A172 (cell line): Measurements from ENCODE around the gene CDC42EP3. TPM values are rescaled to one million over a fixed set of nuclear protein-coding genes. Genes with fewer than 3 reads are reported as not detected.

Experiments used
- DNase-seq: peaks from one replicate; pipeline ENCODE4 v3.0.0-alpha.2; 2015; ENCODE audit warnings: low spot score
- total RNA-seq: library from RNA; depleted of rRNA; stranded (reverse); fragments of >200 nt; shearing (Covaris generic); gene quantifications from 2 replicates; pipeline ENCODE4 v1.2.3, GENCODE V29; 2014

The CDC42EP3 gene
- total RNA-seq, 1 experiment from 2014 or later = 71.5 TPM

DNA sequence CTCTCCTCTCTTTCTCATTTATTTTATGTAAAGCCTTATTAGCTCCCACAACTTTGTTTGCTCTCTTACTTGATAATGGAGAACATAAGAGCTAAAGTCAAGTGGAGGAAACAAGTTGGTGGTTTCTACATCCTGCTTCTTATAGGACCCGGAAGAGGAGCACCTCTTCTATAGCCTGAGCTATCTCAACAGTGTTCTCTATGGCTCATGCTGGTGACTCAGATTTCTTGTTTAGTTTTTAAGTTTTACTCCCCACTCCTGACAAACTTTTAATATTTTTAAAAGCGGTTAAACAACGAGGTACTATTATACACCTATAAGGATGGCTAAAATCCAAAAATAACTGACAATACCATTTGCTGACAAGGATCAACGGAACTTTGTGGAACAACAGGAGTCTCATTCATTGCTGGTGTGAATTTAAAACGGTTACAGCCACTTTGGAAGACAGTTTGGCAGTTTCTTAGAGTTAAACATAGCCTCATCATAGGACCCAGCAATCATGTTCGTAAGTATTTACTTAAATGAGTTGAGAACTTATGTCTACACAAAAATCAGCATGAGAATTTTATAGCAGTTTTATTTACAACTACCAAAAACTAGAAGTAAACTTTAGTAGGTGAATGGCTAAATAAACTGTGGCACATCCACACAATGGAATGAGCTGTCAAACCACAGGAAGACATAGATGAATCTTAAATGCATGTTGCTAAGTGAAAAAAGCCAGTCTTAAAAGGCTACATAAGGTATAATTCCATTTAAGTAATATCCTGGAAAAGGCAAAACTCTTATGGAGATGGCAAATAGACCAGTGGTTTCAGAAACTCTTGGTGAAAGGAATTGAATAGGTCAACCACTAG is 12.7 kb upstream of the CDC42EP3 start:
- DNase-seq = peak; percentile 31

DNA sequence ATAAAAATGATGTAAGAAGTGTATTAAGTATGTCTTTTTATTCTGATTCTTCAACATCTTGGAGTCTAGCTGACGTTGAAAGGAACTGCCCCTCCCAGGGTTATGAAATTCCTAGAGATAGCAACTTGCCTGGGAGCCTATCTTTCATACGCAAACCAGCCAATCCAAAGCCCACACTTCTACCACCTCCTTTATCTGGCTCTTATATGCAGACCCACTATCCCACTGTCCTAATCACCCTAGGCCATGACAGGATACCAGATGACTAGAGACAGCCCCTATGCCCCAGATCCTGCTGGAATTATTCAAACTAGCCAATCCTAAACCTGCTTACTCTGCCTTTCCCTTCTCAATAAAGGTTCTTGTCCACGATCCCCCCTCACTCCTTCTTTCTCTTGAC is 11.8 kb upstream of the CDC42EP3 start:
- no peak for DNase-seq

DNA sequence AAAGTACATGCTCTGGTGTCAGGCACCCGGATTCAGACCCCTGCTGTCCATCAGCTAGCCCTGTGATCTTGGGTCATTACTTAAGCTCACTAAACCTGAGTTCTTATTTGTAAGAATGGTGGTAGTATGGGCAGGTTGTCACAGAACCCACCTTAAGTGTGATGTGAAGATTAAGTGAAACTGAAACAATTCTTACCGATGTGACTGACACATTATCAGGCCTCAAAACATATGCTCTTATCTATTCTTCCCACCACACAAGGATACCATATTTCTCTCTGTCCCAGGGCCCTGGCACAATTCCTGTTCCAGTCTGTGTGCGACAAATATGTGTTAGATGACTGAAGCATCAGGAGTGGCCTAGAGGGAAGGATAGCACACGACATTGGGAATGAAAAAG is 11.0 kb upstream of the CDC42EP3 start:
- DNase-seq = no peak

DNA sequence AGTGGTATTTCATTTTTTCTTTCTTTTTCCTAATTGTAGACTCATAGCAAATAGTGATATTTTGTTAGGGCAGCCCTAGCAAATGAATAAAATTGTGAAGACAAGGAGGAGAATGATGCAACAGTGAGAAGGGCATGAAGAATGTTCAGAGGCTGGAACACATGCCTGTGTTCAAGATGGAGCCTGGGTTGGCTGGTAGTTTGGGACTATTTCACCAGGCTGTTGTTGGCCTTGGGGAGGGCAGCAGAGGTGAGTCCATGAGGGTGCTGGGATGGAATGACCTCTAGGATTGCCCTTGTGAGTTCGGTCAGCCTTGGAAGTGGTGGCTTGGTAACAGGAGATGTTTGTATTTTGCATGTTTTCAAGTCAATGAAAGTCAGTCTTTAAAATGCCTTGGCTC is 10.1 kb upstream of the CDC42EP3 start:
- no peak for DNase-seq

DNA sequence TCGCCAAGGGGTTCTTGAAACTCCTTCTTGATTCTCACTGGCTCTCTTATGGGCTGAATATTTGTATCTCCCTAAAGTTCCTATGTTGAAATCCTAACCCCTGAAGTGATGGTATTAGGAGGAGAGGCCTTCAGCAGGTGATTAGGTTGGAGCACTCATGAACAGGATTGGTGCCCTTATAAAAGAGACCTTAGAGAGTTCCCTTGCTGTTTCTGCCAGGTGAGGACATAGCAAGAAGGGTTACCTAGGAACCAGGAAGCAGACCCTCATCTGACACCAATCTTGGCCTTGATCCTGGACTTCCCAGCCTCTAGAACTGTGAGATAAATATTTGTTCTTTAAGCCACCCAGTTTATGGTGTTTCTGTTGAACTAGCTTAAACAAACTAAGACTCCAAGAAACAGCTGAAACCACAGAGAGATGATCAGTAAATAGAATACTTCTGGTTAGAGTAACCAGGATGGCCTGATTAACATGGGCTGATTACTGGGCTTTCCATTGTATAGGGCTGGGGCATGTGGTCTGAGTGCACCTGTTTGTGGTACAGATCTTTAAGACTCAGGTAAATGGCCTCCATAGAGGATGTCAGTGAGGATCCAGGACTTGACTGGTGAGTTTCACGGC is 7.7 kb upstream of the CDC42EP3 start:
- no peak for DNase-seq

DNA sequence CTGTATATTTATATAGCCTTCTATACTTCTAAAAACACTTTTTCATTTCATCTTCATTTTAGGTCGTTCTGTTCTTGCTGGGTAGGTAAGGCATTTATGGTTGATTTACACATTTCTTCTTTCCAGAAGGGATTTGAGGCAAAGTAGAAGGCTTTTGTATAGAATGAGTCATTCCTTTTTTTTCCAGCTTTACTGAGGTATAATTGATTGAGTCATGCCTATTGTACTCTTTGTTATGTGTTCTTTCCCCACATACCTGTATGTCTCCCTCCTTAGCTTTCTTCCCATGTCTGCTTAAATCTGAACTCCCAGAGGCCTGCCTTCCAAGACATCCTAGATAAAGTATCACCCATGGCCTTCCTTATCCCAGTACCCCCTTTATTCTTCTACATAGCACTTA is 4.8 kb upstream of the CDC42EP3 start:
- DNase-seq = peak; percentile 84

DNA sequence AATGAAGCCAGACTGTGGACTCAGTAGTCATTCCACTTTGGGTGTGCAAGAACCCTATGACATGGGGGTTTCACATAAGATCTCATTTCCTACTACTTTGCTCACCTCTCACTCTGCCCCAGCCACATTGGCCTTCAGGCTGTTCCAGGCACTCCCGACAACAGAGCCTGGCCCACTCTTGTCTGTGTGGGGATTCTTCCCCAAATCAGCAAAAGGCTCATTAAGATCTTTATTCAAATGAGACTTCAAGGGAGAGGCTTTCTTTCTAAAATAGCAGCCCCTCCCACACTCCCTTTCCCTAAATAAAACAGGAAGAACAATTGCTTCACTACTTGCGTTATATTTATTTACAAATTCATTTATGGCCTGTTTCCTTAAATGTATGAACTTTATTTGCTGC is 3.5 kb upstream of the CDC42EP3 start:
- DNase-seq = no peak

DNA sequence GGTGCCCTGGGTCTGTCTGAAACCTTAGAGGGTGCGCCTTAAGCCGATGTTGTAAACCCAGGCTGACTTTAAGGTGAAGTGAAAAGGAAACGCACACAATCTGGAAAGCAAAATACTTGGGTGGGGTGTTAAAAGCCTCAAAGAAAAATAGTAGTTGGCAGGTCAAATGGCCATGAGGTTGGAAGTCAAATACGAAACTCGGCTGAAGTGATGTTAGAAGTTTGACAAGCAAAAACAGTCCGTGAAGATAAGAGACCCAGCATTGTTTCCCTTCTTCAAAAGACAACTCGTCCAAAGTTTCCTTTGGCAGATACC is 1.4 kb upstream of the CDC42EP3 start:
- no peak for DNase-seq

DNA sequence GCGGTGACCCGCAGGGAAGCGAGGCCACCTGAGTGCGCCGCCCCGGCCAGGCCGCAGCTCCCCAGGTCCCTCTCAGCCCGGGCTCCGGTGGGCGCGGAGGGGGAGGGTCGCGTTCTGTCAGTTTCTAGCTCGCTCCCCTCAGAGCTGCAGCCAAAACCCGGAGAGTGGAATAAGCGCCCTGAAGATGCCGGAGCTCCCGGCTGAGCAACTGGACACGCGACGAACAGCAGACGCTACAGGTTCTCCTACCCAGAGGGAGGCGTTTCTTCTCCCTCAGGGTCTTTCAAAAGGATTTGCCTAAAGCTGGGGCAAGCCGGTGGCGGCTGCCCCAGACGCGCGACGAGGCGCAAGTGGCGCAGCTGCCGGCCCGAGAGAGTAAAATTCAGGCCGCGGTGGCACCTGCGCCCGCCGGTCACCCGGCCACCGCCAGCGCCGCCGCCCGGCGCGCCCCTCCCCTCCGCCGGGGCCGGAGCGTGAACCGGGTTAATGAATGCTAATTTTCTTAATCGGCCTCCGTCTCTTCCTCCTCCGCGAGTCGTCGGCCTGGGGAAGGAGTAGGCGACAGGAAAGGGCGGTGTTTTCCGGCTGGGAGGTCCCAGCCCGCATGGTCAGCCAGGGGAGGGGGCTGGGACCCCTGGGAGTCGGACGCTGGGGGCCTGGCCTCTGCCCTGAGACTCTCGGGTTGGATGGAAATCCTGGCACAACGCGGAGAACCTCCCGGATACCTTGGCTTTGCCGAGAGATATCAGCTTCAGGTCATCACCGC is 845 bp upstream of the CDC42EP3 start:
- peak; percentile 85 for DNase-seq

DNA sequence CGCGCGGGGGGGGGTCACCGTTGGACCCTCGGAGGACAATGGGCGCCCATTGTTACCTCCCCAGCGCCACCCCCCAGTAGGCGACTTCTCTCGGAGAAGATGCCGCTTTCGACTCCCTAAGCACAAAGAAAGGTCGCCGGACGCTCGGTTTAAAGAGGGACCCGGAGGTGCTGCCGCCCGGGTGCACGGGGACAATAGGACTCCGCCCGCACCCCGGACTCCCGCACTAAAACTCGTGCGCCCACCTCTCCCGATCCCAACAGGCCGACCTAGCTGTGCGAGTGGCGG is 318 bp upstream of the CDC42EP3 start:
- DNase-seq = no peak

DNA sequence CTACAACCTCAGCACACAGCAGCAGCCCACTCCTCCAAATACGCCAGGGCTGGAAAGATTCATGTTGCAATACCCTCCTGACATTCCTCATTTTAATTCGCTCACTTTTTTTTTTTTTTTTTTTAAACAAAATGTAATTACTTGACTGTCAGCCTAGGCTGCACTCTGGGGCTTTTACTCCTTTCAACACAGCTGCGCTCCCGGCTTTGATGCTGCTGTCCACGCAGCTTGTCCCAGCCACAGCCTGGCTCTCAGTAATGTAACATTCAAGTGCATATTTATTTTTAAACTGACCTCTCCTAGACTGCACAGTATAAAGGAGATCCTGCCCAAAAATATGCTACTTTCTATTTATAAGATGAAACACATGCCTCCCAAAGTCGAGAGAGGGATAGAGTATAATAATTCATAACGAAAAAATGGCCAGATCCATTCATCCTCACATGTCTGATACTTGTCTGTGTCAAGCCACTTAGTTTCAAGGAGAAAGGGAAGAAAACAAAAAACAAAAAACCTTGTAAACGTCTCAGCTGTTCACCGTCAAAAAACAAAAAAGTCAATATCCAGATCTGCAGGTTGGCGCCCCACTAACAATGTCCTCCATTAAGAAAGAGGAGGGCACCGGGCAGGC is 949 bp downstream of the CDC42EP3 start:
- no peak for DNase-seq

DNA sequence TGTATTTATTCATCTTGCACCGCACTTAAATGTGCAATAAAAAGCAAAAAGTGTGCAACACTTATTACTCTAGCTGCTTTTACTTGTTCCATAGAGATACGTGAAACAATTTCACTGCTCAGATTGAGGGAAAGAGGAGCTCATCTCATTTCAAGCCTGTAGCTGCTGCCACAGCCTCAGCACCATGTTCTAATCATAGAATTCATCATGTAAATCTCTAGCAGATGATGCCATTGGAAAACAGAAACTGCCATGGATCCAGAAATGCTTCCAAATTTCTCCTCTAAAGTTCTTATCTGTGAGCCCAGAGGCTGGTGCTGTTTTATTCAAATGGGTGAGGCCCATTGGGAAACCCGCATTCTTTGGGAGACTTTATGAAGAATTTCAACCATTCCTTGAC is 2.0 kb downstream of the CDC42EP3 start:
- no peak for DNase-seq

DNA sequence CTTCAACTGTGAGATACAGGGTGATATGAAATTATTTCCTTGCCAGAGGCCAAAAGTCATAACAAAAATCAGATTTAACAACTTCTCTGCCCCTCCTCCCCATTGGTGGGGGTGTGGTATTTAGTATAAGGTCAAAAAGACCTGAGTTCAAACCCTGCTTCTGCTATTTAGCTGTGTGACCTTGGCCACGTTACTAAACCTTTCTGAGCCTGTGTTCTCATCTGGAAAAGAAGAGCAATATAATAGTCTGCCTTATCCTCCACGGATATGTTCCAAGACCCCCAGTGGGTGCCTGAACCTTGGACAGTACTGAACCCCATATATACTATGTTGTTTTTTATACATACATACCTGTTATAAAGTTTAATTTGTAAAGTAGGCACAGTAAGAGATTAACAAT is 3.7 kb downstream of the CDC42EP3 start:
- no peak for DNase-seq

DNA sequence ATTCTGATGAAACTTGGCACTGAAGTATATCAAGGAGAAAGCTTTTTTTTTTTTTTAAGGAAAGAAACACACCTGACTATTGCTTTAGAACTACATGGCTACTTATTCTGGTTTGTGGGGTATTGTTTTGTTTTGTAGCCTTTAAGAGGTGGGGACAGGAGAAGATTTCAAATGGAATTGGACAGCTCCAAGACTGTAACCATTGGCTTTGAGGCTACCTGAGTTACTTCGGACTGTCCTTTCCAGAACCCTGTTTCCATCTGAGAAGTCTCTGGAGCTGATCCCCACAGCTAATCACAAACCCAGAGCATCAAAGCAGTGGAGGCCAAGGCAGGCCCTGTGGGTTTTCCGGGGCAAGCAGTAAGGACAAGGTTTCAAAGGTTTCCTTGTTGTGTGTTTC is 4.7 kb downstream of the CDC42EP3 start:
- no peak for DNase-seq

DNA sequence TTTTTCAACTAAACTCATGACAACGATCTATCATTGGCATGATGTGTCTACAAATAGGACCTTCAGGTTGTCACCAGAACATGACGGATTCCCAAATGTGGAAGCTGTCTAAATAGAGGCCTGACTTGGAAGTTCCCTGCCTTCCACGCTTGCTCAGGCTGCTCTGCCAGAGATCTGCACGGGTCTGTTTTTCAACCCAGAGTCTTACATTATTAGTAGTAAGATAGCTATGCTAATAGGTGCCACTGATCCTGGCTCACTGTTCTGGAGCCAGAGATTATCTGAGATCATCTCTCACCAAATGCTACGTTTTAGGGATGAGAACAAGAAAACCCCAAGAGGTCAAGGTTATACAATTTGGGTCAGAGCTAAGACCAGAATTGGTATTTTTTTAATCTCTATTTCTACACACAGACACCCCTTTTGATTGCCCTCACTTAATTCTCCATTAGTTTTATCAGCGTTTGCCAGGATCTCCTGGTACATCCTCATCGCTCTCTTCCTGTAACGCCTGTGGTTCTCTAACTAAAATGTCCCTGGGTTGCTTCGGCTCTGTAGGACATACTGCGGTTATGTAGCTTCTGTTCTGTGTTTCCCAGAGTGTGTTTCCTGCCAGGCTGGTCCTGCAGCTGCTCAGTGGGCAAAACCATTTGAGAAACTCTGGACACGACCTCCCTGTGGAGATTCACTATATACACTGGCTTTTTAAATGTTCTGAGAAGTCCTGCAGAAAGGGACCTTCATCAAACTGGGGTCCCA is 5.7 kb downstream of the CDC42EP3 start:
- DNase-seq = no peak

DNA sequence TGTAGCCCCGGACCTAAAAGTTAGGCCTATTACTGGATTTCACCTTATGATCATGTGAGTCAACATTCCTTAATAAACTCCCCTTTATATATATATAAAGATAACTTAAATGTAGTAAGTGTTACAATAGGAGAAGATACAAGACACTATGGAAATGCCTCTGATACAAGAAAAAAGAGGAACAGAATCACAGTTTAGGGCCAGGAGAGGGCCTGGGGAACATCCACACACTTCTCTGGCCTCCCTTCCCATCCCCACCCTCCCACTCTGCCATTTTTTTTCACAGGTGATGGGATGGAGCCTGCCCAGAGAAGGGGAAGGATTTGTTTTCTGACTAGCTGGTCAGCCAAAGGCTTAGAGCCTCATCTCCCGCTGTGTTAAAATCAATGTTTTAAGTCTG is 6.4 kb downstream of the CDC42EP3 start:
- no peak for DNase-seq

DNA sequence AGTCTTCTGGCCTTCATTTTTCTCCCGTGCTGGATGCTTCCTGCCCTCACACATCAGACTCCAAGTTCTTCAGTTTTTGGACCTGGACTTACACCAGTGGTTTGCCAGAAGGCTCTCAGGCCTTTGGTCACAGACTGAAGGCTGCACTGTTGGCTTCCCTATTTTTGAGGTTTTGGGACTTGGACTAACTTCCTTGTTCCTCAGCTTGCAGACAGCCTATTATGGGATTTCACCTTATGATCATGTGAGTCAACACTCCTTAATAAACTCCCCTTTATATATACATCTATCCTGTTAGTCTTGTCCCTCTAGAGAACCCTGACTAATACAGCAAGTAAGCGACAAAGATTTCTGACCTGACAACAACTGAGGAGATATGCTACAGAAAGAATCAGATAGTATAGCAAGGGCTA is 7.2 kb downstream of the CDC42EP3 start:
- DNase-seq = no peak

DNA sequence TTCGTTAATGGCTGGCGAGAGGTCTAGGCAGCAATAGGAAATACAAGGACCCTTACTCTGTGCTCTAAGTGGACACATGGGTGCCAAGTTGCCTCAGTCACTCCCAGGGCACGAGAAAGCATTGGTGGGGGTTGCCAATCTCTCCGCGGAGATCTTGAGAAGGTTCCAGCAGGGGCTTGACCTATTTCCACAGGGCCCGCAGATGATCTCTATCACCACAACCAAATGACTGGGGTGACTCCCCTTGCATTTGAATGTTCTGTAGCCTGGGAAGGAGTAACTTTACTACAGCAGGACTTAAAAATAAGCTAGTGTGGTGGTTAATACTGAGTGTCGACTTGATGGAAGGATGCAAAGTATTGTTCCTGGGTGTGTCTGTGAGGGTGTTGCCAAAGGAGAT is 8.1 kb downstream of the CDC42EP3 start:
- DNase-seq = no peak

DNA sequence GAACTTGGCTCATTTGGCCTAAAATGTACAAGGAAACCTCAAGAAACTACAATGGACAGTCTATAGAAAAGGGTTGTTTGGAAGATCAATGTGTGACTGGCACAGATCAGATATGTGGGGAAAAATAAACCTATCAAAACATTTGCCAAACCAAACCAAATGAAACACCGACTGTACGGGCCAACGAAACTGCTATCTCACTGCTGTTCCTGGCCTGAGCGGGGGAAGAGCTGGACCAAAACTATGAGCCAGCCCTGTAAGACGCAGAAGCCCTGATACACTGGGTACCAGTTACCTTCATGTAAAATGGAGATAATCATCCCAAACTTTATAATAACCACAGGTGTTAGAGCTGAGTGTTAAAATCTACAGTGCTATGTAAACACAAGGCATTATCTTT is 11.7 kb downstream of the CDC42EP3 start:
- DNase-seq = no peak

DNA sequence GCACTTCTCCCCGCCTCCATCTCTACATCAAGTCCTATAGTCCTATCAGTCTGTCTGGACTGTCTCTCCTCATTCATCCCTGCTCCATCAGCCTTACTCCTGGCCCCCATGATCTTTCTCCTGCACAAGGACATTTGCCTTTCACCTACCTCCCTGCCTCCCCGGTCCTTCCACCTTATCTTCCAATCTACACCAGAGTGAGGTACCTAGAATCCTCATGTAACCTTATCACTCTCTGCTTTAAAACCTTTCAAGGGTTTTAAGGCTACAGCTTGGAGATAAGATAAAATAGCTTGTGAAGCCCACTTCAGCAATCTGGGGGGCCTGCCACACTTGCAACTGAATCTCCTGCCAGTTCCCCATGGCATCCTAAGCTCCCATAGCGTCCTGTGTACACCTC is 12.8 kb downstream of the CDC42EP3 start:
- no peak for DNase-seq

DNA sequence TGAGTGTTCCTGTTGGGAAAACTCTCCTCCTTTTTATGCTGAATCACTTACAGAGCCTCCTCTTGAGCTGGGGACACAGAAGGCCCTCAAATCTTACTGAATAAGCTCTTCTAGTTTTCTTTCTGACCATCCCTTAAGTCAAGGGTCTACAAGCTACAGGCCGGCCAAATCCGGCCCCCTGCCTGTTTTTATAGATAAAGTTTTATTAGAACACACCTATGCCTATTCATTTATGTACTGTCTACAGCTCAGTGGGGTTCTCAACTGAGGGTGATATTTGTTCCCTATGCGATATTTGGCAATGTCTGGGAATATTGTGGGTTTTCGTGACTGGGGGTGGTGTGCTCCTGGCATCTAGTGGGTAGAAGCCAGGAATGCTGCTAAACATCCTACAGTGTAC is 14.0 kb downstream of the CDC42EP3 start:
- no peak for DNase-seq
